OCI-LY1 (cell line): ENCODE measurements around the gene PPP2R2D.

ENCODE experiments used
- H2AFZ ChIP-seq: fragments of 200-600 bp; sonication (generic), shearing (Covaris generic); 2 replicates; pipeline ENCODE4 v1.6.0; 2014; ENCODE audit warnings: antibody characterized with exemption, mild to moderate bottlenecking, low read length
- H3F3A ChIP-seq: fragments of 200-600 bp; sonication (generic), shearing (Covaris generic); 2 replicates; pipeline ENCODE4 v1.6.0; 2014; ENCODE audit warnings: mild to moderate bottlenecking, antibody characterized with exemption, low read length, moderate library complexity; ENCODE audit not compliant: insufficient read depth
- H3K27ac ChIP-seq: fragments of 200-600 bp; sonication (generic); 2 replicates; pipeline ENCODE4 v1.5.1; 2014; ENCODE audit warnings: low read length, mixed run types, mild to moderate bottlenecking, low read depth; ENCODE audit not compliant: poor library complexity, severe bottlenecking
- H3K27me3 ChIP-seq: fragments of 200-600 bp; sonication (generic); 2 replicates; pipeline ENCODE4 v1.6.0; 2014; ENCODE audit warnings: antibody characterized with exemption, mild to moderate bottlenecking, low read length, moderate library complexity; ENCODE audit not compliant: insufficient read depth
- H3K36me3 ChIP-seq: fragments of 200-600 bp; sonication (generic); 2 replicates; pipeline ENCODE4 v1.6.1; 2014; ENCODE audit warnings: mild to moderate bottlenecking, antibody characterized with exemption, low read length, moderate library complexity, mixed read lengths; ENCODE audit not compliant: insufficient read depth
- H3K4me1 ChIP-seq: fragments of 200-600 bp; sonication (generic); 2 replicates; pipeline ENCODE4 v1.5.1; 2014; ENCODE audit warnings: mild to moderate bottlenecking, low read length, moderate library complexity; ENCODE audit not compliant: insufficient read depth, severe bottlenecking
- H3K4me2 ChIP-seq: fragments of 200-600 bp; sonication (generic), shearing (Covaris generic); 2 replicates; pipeline ENCODE4 v1.6.1; 2014; ENCODE audit warnings: low read length
- H3K4me3 ChIP-seq: fragments of 200-600 bp; sonication (generic); 2 replicates; pipeline ENCODE4 v1.5.1; 2014; ENCODE audit warnings: low read length, low read depth, mild to moderate bottlenecking, mixed read lengths; ENCODE audit not compliant: poor library complexity, severe bottlenecking
- H3K79me2 ChIP-seq: fragments of 200-600 bp; shearing (Covaris generic); 2 replicates; pipeline ENCODE4 v1.6.1; 2016; ENCODE audit warnings: mixed run types, low read length, mixed read lengths; ENCODE audit not compliant: insufficient read depth
- H3K9ac ChIP-seq: fragments of 200-600 bp; sonication (generic), shearing (Covaris generic); 2 replicates; pipeline ENCODE4 v1.6.1; 2014; ENCODE audit warnings: mild to moderate bottlenecking, low read length, mixed read lengths
- H3K9me2 ChIP-seq: fragments of 200-600 bp; sonication (generic), shearing (Covaris generic); 2 replicates; pipeline ENCODE4 v1.6.1; 2014; ENCODE audit warnings: low read depth, mild to moderate bottlenecking, low read length, mixed read lengths
- H3K9me3 ChIP-seq: fragments of 200-600 bp; shearing (Covaris generic); 2 replicates; pipeline ENCODE4 v1.6.1; 2014; ENCODE audit warnings: low read length, mixed read lengths
- H4K20me1 ChIP-seq: fragments of 200-600 bp; sonication (generic), shearing (Covaris generic); 2 replicates; pipeline ENCODE4 v1.6.0; 2016; ENCODE audit warnings: mild to moderate bottlenecking, low read length; ENCODE audit not compliant: insufficient read depth
- CTCF ChIP-seq: fragments of 200-600 bp; sonication (generic), shearing (Covaris generic); IDR thresholded peaks from 2 replicates; pipeline ENCODE4 v1.5.1; 2017; ENCODE audit warnings: mild to moderate bottlenecking, antibody characterized with exemption, low read length, moderate library complexity, mixed read lengths
- EZH2 ChIP-seq: fragments of 200-600 bp; sonication (generic), shearing (Covaris generic); IDR thresholded peaks from 2 replicates; pipeline ENCODE4 v1.8.0; 2017; ENCODE audit warnings: borderline replicate concordance, mixed run types, mild to moderate bottlenecking, antibody characterized with exemption, low read length, moderate library complexity, mixed read lengths

The PPP2R2D gene

GRCh38 chr10:131865223-131865917, 35.4 kb upstream of the PPP2R2D start:
- H2AFZ ChIP-seq: no peak overlapping the region
- no peak overlapping the region for H3K4me3 ChIP-seq
- TF ChIP-seq CTCF (no peak), EZH2 (no peak)
- H3K4me2 ChIP-seq: no peak overlapping the region
- H3K79me2 ChIP-seq: no peaks in the 10 kb centered on the region
- no peaks in the 10 kb centered on the region for H3K9me2 ChIP-seq
- no peaks in the 10 kb centered on the region for H3K9me3 ChIP-seq
- H3K9ac ChIP-seq: no peak overlapping the region
- no peaks in the 10 kb centered on the region for H4K20me1 ChIP-seq
- no peak overlapping the region for H3K27ac ChIP-seq
- H3F3A ChIP-seq: no peaks in the 10 kb centered on the region
- H3K4me1 ChIP-seq: no peaks in the 10 kb centered on the region
- H3K27me3 ChIP-seq: no peaks in the 10 kb centered on the region; the same call in 1 of the 2 replicates
- no peaks in the 10 kb centered on the region for H3K36me3 ChIP-seq

- Histone ChIP-seq H4K20me1 (no peaks in the 10 kb centered on the region), H3K79me2 (no peaks in the 10 kb centered on the region), H2AFZ (no peak overlapping the region), H3K4me2 (no peak overlapping the region), H3K4me1 (no peaks in the 10 kb centered on the region), H3K27ac (no peak overlapping the region), H3K4me3 (no peak overlapping the region), H3K9me2 (no peaks in the 10 kb centered on the region), H3K9ac (no peak overlapping the region), H3K27me3 (no peaks in the 10 kb centered on the region; the same call in 1 of the 2 replicates), H3K9me3 (no peaks in the 10 kb centered on the region), H3K36me3 (no peaks in the 10 kb centered on the region), H3F3A (no peaks in the 10 kb centered on the region)
- TF ChIP-seq CTCF (no peak), EZH2 (no peak)
These were observed 34.1 kb upstream of the PPP2R2D start for GRCh38 chr10:131866673-131867072.

GRCh38 chr10:131868436-131868835, 32.4 kb upstream of the PPP2R2D start:
- no peaks in the 10 kb centered on the region for H3K4me1 ChIP-seq
- H3K36me3 ChIP-seq: no peaks in the 10 kb centered on the region
- H3K4me2 ChIP-seq: no peak overlapping the region
- no peak overlapping the region for H3K9ac ChIP-seq
- H3F3A ChIP-seq: no peaks in the 10 kb centered on the region
- H3K27ac ChIP-seq: no peak overlapping the region
- no peaks in the 10 kb centered on the region for H3K9me2 ChIP-seq
- H2AFZ ChIP-seq: no peak overlapping the region
- H3K79me2 ChIP-seq: no peaks in the 10 kb centered on the region
- H3K4me3 ChIP-seq: no peak overlapping the region
- no peaks in the 10 kb centered on the region for H3K9me3 ChIP-seq
- TF ChIP-seq CTCF: no peak
- TF ChIP-seq EZH2: no peak
- no peaks in the 10 kb centered on the region for H4K20me1 ChIP-seq
- no peaks in the 10 kb centered on the region; the same call in 1 of the 2 replicates for H3K27me3 ChIP-seq
